AG08396 (cell line): Measurements from ENCODE around the gene PER1.
A peak's percentile ranks its signal among the peaks of the same experiment; 100 is the strongest.

Experiments
- DNase-seq: peaks from one replicate; pipeline ENCODE4 v3.0.0; 2012; ENCODE audit warnings: low spot score, mixed read lengths

The PER1 gene

DNA sequence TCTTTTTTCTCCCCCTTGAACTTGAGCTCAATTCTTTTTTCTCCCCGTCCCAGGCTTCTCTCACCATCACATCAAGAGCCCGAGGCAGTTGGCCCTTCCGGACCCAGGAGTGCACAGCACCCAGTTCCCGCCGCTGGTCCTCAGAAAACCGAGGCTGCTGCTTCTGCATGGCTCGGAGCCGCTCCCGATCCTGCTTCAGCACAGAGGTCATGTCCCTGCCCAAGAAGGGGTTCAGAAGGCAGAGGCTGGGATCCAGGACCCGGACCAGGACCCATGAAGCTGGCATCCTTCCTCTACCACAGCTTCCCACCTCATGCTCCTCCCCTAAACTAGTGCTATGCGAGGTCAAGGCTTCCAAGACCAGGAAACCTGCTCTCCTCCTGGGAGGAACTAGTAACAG, 10.5 kb downstream of the PER1 start:
- DNase-seq, result no peak

DNA sequence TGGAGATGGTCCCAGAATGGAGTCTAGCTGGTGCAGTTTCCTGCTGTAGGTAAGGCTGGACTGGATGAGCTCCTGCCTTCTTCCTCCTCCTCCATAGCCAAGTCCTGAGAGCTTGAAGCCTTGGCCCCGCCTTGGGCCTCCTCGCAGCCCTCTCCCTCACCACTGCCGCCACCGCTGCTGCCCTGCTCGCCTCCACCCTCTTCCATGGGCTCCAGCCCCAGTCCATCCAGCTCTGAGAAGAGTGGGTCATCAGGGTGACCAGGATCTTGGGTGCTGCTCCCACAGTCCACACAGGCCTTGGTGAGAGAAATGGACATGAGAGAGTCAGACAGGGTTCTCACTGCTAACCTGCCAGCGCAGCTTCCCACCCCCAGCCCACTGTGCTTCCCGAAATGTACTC, 11.2 kb downstream of the PER1 start:
- no peak for DNase-seq

DNA sequence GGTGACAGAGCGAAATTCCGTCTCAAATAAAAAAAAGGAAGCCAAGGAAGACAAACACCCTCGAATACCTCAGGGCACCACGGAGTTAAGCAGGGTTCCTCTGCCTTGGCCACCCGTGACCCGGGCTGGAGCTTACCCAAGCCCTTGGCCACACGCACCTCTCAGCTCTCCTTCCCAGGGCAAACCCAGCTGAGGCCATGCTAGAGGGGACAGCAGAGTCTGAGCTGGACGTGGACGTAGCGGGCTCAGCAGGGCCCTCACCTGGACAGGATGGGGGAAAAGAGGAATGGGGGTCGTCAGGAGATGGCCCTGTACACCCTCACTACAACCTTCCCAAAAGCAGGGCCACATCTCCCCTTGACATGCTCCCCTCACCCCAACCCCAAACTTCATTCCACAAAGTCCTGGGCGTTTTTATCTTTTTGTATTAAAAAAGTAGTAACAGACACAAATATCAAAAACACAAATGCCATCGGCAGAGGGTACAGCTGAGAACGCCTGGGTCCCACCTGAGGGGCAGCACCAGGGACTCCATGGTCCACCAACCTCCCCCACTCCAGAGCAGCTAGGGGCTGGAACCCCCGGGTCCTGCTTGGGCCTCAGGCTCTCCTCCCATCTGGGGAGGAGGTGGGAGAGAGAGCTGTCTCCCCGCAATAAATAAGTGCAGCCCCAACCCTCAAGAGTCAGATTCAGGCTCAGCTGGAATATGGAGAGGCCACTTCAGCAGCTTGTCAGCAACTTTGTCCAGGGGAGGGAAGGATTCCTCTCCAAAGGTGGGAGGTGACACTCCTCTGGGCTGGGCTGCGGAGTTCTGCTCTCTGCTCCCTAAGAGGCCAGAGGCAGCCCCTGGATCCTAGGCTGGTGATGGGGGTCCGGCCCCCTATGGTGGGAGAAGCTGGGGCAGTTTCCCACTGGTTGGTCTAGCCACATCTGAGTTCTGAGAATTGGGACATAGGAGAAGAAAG, 11.9 kb downstream of the PER1 start:
- DNase-seq, result no peak

DNA sequence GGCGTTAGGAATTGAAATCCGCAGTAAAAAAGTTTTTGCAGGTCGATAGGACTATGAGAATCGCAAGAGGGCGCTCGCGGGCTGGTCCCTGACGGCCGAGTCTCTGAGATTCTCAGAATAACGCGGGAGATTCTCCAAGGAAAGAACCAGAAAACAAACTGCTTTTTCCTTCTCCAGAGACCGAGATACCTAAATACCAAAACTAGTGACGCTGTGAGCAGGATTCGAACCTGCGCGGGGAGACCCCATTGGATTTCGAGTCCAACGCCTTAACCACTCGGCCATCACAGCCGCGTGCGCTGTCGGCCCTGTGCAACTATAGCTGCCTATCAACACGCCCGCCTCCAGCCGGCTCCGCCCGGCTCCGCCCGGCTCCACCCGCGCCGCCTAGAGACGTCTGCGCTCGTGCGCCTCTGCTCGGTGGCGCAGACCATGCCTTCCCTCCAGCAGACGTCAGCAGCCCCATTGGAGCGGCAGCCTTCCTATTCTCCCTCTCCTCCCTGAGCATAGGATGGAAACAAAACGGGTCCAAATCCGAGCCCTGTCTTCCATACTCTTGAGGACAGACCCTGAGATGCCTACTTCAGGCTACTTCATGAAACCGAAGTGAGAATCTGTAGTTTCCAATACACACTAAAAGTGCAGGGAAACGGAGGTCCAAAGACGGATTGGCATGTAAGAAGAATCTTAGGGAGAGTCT, 13.4 kb downstream of the PER1 start:
- peak; percentile 91 for DNase-seq

DNA sequence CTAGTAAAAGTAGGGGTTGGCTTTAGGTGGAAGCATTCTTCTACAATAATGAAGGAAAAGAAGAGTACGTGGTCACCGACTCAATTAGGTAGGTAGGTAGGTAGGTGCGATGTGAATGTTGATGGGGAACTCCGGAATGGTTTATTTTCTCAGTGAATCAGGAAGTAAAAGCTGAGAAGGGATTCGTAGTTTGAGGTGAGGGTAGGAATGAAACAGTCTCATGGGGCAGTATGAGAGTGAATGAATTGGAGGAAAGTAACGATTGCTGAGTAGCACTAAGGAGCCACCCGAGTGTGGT, 13.9 kb downstream of the PER1 start:
- DNase-seq, result no peak

DNA sequence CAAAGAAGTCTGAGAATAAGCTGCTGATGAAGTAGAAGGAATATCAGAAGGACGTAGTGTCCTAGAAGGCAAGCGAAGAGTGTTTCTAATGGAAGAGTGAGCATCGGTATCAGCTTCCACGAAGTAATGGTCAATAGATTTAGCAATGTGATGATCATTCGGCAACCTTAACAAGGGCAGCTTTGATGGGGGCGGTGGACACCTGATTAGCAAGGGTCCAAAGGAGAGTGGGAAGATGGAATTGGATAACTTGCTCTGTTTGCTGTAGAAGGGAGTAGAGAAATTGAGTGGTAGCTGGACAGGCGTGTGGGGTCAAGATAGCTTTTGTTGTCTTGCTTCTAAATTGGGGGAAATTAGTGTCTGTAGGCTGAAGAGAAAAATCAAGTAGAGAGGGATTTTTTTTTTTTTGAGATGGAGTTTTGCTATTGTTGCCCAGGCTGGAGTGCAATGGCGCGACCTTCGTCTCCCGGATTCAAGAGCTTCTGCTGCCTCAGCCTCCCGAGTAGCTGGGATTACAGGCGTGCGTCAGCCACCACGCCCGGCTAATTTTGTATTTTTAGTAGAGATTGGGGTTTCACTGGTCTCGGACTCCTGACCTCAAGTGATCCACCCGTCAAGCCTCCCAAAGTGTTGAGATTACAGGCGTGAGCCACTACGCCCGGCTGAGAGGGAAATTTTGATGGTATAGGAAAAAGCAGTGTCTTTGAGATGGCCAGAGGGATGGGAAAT, 14.4 kb downstream of the PER1 start:
- no peak for DNase-seq

DNA sequence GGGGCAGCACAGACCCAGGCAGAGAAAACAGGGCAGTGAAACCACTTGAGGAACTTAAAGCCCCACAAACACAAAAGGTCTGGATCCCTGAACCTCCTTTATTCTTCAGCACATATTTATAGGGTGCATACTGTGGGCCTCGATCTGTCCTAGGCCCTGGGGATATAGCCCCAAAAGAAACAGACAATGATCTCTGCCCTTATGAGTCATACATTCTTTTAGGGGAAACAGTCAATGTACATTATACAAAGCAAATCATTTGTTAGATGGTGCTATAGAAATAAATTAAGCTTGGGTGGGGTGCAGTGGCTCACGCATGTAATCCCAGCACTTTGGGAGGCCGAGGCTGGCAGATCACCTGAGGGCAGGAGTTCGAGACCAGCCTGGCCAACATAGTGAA, 18.3 kb downstream of the PER1 start:
- no peak for DNase-seq

DNA sequence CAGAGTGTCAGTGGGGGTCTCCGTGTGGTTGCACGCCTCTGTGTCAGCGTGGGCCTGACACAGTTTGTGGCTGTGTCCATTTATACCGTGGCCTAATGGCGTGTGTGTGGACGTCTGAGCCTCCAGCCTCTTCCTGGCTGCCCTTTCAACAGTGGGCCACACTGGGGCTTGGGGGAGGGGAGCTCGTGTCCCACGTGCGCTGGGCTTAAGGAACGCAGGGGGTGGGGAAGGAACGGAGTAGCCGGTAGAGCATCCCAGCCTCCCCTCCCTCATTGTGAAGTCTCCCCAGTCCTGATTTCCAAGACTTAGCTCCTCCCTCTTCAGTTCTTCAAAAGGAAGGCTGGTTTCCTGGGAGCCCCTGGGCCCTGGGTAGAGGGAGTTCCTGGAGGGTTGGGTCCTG, 18.8 kb downstream of the PER1 start:
- no peak for DNase-seq

DNA sequence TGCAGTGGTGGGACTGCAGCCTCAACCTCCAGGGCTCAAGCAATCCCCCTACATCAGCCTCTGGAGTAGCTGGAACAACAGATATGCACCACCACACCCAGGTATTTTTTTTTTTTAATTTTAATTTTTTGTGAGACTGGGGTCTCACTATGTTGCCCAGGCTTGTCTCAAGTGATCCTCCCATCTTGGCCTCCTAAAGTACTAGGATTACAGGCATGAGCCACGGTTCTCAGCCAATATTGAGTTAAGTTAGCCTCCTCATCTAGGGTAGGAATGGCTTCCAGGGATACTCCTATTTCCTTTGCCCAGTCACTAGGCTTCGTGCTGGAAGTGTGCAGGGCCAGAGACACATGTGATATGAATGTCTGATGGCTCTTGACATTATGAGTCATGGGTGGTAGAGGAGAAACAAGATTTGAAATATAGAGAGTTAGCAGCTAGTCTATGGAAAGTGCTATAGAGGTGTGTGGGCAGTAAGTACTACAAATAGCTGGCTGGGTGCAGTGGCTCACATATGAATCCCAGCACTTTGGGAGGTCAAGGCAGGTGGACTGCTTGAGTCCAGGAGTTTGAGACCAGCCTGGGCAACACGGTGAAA, 20.3 kb downstream of the PER1 start:
- DNase-seq, result peak; percentile 57

DNA sequence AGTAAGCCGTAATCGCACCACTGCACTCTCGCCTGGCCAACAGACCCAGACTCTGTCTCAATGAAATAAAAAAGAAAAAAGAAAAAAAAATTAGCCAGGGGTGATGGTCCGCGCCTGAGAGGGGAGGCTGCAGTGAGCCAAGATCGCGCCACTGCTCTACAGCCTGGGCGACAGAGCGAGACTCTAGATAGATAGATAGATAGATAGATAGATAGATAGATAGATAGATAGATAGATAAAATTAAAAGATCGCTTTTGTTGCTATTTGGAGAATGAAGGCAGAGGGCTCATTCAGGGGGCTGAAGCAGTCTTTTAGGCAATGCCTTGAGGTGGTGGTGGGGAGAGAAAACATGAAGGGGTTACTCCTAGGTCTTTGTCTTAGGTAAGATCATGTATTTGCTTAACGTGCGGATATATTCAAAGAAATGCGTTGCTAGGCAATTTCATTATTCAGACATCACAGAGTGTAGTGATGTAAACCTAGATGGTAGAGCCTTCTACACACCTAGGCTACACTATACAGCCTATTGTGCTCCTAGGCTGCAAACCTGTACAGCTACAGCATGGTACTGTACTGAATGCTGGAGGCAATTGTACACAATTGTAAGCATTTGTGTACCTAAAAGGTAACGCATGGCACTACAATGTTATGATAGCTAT, 23.9 kb downstream of the PER1 start:
- no peak for DNase-seq

DNA sequence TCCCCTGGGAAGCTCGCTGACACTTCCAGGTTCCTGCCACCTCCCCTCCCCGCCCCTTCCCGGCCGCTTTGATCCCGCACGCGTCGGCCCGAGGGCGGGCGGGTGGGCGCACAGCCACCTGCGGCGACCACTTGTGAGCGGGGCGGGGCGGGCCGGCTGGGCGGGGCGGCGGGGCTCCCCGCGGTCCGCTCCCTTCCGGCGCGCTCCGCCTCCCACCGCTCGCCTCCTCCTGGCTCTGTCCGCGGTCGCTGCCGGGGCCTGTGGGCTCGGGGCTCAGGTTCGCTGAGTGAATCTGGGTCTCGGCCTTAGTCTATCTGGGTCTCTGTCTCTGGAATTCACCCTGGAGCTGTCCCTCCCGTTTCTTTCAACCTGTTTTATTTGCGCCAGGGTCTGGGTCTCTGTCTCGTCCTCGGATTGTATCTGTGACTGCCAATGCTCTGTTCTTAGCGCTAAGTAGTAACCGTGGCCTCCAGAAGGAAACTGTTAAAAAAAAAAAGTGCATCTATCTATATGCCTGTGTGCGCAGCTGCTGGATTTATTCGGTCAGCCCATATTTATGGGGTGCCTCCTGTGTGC, 25.6 kb downstream of the PER1 start:
- peak; percentile 47 for DNase-seq

DNA sequence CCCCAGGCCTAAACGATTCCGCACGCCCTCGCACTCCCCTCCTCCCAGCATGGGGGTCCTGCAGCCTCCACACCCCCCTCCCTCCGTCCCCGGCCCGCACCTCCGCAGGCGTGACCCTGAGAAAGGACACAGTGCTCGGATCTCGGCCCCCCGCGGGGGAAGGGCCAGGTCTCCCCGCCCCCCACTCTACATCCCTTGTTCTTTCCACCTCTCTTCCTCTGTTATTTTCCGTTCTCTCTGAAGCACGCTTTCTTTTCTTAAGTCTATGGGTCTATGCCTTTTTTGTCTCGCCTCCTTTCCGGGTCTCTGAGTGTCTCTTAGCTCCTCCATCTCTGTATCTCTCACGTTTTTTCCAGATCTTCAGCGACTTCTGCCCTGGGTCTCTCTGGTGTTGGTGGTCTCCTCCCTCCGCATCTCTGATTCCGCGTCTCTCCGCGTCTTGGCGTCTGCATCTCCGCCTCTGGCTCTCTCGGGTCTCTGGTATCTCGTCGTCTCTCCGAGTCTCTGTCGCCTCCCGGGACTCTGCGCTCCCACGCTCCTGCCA, 26.2 kb downstream of the PER1 start:
- peak; percentile 41 for DNase-seq

DNA sequence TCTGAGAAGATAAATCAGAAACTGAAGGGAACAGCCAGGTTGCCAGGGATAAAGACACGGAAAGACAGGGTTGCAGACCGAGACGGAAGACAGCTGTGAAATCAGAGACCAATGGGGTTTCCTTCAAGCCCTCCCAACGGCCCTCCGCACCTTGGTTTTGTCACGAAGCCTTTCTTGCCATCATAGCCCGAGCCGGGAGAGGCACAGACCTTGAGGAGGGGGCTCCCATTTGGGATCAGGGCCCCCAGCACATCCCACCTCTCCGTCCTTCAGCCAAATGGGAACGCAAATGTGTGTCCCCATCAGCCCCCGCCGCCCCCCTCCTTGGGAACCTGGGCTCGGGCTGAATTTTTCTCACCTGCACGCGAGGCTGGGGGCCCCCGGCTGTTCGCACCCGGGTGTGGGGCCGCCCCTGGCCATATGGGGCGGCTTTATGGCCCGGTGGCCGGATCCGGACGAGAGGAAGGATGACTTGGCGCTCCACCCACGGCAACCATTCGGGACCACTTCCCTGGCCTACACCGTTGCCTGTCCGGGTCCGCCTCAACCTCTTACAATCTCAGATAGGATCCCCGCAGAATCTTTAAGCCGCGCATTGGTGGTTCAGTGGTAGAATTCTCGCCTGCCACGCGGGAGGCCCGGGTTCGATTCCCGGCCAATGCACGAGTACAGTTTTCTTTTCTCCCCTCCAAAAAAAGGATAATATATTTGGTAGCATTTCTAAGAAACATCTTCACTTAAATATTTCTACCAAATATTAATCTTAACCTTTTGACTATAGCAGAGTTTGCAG, 26.9 kb downstream of the PER1 start:
- peak; percentile 75 for DNase-seq

DNA sequence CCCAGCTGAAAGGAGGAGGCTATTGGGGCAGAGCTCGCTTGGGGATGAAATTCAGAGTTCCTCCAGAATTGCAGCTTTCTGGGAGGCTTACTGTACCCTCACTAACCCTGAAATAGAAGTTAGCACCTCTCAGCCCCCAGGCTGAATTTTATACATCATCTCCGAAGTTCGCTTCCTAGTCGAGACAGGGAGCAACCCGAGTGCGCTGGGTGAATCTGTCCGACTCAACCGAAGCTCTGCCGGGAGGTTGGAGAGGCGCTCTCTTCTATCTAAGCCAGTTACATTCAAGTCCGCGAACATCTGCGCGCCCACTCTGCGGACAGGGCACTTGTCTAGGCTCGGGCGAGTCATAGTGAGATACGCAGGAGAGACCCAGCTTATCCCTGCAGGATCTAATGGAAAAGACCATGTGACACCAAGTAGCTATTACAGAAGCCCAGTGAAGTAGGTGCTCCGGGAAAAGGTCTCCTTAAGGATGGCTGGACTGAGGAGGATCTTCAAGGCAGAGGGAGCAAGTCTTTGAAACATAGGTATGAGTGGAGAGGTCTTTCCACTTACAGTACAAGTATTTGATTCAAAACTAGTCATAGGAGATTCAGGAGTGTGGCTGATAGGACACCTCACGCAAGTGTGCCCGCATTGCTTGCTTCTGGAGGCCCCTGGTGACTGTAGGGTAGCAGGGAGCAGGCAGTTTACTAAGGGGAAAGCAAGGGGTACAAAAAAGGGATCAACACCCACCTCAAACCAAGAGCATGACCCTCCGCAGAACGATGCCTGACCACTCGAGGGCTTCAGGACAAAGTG, 27.7 kb downstream of the PER1 start:
- no peak for DNase-seq

DNA sequence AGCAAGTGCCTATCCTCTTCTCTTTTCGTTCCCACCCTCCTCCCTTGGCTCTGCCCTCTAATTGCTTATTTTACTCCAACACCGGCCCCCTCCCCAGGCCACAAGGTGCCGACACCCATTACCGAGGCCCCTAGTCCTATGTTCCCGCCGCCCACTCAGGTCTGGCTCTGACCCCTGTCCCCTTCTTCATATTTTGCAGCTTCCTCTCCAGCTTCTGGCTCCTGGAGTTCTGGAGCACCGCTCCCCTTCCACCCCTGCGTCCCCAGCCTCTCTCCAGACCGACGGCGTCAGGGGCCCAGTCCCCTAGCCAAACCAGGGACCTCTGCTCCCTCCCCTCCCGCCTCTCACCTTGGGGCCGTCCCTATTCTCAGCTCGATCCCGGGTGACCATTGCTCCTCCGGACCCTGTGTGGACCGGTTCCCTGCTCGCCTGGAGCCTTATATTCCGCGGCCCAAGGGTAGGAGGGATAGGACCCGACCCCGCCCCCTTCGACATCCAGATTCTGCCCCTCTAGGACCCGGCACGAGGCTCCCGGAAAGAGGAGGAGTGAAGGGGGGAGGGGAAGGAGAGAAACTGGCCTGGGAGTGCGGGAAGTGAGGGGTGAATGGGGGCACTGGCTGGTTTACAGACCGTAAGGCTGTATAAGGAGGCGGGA, 28.4 kb downstream of the PER1 start, which contains the start of gene HES7:
HES7 (minus strand) TSS at position 412 of the 655 bp plus-strand sequence; CDS start at position 390, 22 bp downstream.
- no peak for DNase-seq

DNA sequence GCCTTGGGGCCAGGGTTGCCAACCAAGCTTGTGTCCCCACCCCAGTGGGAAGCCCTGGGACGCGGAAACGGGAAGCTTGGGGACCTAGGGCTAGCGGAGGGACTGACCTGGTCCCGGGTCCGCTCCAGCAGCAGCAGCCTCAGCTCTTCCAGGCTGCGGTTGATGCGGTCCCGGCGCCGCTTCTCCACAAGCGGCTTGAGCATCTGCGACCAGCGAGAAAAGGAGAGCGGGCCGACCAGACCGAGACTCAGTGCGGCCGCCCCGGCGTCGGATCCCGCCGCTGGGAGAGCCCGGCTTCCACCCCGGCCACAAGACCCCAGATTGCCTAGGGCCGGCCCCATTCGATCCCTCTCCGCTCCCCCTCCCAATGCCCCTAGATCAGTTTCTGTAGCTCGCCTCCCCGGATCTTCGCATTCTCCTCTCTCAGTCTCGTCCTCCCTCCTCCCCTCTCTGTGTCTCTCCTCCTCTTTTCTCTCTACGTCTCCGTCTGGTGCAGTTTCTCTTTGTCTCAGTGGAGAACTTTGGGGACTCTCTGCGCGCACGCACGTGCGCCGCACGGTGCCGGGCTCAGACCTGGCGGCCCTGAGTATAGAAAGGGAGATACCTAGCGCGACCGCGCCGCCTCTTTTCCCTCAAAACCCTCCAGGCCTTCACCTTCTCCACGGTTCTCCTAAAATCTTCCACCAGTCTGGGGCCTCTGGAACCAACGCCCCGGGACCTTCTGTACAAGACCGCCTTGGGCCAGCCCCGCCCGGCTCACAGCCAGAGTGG, 29.1 kb downstream of the PER1 start:
- DNase-seq, result no peak

DNA sequence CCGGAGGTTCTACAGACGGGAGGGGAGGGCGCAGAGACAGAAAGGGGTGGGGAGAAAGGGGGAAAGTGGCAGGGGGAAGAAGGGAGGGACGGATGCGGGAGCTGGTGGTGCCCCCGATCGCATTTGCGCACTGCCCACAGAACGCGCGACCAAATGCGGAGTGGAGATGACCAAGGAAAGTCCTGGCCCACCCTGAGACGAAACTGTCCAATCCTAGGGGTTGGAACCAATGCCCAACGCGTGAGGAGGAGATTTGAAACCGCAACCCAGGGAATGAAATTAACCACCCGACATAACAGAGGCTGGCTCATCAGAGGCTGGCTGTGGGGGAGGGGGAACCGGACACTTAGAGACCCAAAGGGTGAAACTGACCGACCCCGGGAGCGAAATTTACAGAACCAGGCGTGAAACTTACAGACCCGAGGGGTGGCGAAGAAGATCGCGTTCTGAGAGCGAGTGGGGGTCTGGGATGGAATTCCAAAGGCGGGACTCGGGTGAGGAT, 29.7 kb downstream of the PER1 start:
- peak; percentile 59 for DNase-seq
